GM12872 (cell line): ENCODE data around the gene VPS11.

Source experiments
- TF ChIP-seq, protein P1 (sequence below): IDR thresholded peaks from 3 replicates; pipeline ENCODE4 v1.5.1; 2011; ENCODE audit warnings: low read depth, mild to moderate bottlenecking, low read length, moderate library complexity; ENCODE audit not compliant: insufficient read depth

Gene VPS11

DNA sequence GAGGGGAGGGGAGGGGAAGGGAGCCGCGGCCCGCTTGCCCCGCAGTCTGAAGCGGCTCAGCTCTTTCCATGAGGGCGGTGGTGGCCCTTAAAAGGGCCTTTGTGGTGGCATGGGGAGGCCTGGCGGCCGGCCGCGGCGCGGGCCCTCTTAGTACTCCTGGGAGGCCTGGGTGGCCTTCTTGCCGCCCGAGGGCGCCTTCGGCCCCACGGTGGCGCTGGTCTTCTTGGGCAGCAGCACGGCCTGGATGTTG, 27.1 kb downstream of the VPS11 start:
- TF ChIP-seq, protein P1, sequence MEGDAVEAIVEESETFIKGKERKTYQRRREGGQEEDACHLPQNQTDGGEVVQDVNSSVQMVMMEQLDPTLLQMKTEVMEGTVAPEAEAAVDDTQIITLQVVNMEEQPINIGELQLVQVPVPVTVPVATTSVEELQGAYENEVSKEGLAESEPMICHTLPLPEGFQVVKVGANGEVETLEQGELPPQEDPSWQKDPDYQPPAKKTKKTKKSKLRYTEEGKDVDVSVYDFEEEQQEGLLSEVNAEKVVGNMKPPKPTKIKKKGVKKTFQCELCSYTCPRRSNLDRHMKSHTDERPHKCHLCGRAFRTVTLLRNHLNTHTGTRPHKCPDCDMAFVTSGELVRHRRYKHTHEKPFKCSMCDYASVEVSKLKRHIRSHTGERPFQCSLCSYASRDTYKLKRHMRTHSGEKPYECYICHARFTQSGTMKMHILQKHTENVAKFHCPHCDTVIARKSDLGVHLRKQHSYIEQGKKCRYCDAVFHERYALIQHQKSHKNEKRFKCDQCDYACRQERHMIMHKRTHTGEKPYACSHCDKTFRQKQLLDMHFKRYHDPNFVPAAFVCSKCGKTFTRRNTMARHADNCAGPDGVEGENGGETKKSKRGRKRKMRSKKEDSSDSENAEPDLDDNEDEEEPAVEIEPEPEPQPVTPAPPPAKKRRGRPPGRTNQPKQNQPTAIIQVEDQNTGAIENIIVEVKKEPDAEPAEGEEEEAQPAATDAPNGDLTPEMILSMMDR, result peak; percentile 72

DNA sequence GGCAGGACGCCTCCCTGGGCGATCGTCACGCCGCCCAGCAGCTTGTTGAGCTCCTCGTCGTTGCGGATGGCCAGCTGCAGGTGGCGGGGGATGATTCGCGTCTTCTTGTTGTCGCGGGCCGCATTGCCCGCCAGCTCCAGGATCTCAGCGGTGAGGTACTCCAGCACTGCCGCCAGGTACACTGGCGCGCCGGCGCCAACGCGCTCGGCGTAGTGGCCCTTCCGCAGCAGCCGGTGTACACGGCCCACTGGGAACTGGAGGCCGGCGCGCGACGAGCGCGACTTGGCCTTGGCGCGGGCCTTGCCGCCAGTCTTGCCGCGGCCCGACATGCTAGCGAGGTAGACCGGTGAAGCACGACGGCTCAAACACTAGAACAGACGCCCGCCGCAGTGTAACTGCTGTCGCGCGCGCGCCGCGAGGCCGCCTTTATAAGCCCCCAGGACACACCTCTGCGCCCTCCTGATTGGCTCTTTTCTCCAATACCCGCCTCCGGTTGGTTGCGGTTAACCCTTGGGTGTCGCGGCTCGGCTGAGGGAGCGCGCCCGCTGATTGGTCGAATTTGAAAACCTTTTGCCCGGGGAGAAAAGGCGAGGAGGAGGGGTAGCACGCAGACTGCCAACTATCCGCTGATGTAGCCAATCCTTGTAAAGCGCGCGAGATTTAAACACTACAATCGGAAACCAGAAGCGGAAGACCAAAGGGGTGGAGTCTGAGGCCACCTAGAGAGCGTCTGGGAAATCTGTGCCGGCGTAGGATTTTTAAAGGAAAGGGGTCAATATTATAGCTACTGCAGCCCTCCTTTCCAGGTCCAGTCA, 27.7 kb downstream of the VPS11 start:
- TF ChIP-seq, protein P1, result no peak

DNA sequence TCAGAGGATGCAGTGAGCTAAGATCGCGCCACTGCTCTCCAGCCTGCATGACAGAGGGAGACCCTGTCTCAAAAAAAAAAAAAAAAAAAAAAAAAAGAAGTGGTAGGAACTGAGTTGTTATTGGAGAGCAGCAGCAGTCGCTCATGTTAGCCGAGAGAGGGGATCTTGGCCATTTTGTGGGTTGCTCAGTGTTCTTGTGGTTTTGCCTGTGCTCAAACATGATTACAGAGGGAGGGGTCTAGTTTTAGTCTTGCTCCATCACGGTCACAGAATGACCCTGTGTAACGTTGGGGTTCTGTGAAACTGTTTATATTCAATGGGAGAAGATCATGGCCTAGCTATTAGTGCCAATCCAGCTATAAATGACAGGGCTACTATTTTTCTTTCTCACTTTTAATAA, 32.1 kb downstream of the VPS11 start:
- TF ChIP-seq, protein P1, result no peak

DNA sequence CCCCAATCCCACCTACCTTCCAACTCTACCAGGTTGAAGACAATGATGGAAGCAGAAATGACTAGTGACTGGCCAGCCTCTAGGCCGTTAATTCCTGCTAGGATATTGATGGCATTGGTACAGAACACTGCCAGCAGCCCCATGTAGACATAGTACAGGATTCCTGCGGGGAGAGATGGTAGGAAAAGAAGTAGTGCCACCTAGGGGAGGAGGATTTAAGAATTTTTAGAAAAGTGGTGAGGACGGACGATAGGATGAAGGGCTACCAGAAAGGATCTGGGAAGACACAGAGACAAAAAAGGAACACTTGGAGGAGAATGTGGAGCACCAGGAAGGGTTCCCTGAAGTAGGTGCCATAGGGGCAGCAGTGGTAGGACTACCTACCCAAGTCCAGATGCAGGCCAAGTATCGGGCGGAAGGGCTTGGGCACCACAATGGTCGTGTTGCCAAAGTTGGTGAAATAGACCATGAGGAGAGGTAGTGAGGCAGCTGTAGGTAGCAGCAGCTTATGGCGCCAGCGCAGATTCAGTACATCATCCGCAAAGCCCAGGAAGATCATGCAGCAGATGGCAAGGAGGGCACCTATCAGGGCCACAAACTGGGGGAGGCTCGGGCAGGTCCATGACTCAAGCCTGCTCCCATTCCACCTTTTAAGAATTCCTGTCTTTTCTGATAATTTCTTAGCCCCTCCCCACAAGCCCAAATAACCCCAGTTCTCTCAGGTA, 32.8 kb downstream of the VPS11 start:
- TF ChIP-seq, protein P1, result peak; percentile 32; the same call in 1 of the 3 replicates

DNA sequence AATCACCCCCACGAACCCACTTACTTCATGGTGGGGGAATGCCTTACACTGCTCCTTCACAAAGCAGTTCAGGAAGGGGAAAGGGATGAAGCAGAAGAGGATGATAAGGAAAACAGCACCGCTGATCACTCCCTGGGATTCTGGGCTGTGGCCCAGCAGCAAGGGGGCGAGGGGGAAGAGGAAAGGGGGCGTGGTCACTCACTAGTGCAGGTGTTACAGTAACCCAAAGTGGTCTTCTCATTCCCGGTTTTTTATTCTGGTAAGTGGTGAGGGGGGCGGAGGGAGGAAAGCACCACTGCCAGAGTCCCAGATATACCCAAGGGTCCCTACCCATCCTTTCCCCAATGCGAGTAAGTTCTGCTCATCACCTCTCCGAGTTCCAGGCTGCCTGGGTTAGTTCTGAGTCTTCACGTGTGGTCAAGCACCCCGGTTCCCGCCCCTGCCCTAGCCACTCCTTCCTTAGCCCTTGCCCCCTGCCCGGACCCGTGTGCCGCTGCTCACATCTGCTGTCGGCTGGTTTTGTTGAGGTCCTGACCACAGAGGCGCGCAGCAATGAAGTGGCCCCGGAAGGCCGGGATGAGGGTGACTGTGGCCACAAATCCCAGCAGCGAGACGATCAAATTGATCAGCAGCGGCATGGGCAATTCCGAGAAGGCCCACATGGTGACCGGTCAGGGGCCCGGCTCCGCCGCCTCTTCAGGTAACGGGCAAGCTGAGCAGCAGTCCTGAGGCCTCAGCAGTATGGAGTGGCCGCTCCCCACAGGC, 33.6 kb downstream of the VPS11 start:
- TF ChIP-seq, protein P1, result 0 out of 3 replicates have a peak, but pooled peaks have one; percentile 30

DNA sequence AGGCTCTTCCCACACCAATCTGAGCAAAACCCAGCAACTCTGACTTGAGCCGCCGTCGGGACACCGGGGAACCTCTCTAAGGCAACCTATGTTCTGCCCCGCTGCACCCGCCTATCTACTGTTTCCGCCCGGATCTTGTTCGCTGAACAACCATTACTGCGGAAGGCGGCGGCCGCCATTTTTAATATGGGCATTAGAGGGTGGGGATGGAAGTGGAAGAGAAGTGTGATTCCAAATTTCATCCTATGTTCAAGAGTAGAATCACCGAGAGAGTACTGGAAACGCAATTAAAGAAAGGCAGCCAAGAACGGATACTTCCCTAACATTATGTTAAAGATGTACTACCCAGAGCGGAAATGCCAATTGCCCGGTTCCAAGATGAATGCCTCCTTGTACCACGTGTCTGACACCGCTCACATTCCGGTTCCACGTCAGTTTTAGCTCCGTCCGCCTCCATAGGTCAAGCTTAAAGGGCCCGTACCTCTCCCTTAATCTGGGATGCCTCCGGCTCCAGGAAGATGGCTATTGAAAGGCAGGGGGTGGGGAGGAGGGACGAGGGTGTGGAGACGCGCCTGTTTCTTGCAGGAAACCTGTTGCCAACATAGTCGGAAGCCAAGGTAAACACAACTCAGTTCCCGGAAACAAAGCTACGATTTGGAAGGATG, 34.3 kb downstream of the VPS11 start, which contains the start of gene DPAGT1:
DPAGT1 (minus strand) TSS at position 95 of the 665 bp plus-strand sequence. CDS start 198 bp downstream, outside the sequence.
- TF ChIP-seq, protein P1, result no peak
